Vagina (tissue), 2 donors: ENCODE measurements around the gene C1orf87. TPM values are rescaled to one million over a fixed set of nuclear protein-coding genes. Genes with fewer than 3 reads are reported as not detected.

Experiments
- DNase-seq, 2 donors: peaks; one replicate each; pipeline ENCODE4 v3.0.0-alpha.2; 2017; ENCODE audit errors: extremely low spot score in 2 of 2
- H3K27ac ChIP-seq: fragments of 200-600 bp; sonication (generic); one replicate; pipeline ENCODE4 v1.5.1; 2019
- H3K27me3 ChIP-seq: fragments of 200-600 bp; sonication (generic); one replicate; pipeline ENCODE4 v1.5.1; 2019
- H3K36me3 ChIP-seq, 2 donors: fragments of 200-600 bp; sonication (generic); one replicate each; pipeline ENCODE4 v1.5.1; 2017 to 2019
- H3K4me1 ChIP-seq: fragments of 200-600 bp; sonication (generic); one replicate; pipeline ENCODE4 v1.5.1; 2019
- H3K4me3 ChIP-seq, 2 donors: fragments of 200-600 bp; sonication (generic); 1 replicate in 1 of 2; 2 replicates in 1 of 2; pipeline ENCODE4 v1.5.1; 2016 to 2019
- H3K9me3 ChIP-seq: fragments of 200-600 bp; sonication (generic); one replicate; pipeline ENCODE4 v1.5.1; 2019
- CTCF ChIP-seq, 3 experiments: fragments of 450-650 bp in 2 of 3; fragments of 200-600 bp in 1 of 3; sonication (generic) in 1 of 3; IDR thresholded peaks; one replicate each; pipeline ENCODE4 v1.5.1; 2017 to 2019; ENCODE audit warnings: antibody characterized with exemption in 3 of 3, mild to moderate bottlenecking in 2 of 3, moderate library complexity in 2 of 3
- POLR2A ChIP-seq, 2 donors: fragments of 450-650 bp; IDR thresholded peaks; one replicate each; pipeline ENCODE4 v1.6.1; 2017; ENCODE audit warnings: antibody characterized with exemption in 2 of 2, mild to moderate bottlenecking in 2 of 2, moderate library complexity in 2 of 2
- POLR2AphosphoS5 ChIP-seq, 2 donors: sonication (generic); formaldehyde crosslinking; IDR thresholded peaks; one replicate each; pipeline ENCODE4 v1.9.0; 2017; ENCODE audit warnings: antibody characterized with exemption in 2 of 2, mild to moderate bottlenecking in 2 of 2, low read depth in 1 of 2; ENCODE audit not compliant: insufficient read depth in 1 of 2
- intact Hi-C: fragments of 100-400 bp; cut with DNase I; formaldehyde crosslinking; loops from one replicate; pipeline ENCODE4 v1.15.1; 2023
- total RNA-seq: library from RNA; depleted of rRNA; stranded (reverse); fragments of >200 nt; gene quantifications from one replicate; pipeline ENCODE4 v1.2.3, GENCODE V29; 2016

The C1orf87 gene
- total RNA-seq, 1 donor from 2014 or later, result not detected

GRCh38 chr1:60111716-60112115 is 38.1 kb upstream of the C1orf87 start:
- no peak for TF ChIP-seq POLR2AphosphoS5 (IDR thresholded peaks at IDR 0.05; ENCODE audit: insufficient read depth in 1 of 2, low read depth in 1 of 2)
- no peak for TF ChIP-seq POLR2A (IDR thresholded peaks at IDR 0.05)
- TF ChIP-seq CTCF (IDR thresholded peaks at IDR 0.05), result no peak
- H3K4me1 ChIP-seq, result no peaks in the 10 kb centered on the region
- no peaks in the 10 kb centered on the region for H3K27me3 ChIP-seq
- H3K4me3 ChIP-seq, result no peak overlapping the region
- intact Hi-C loops, result no loop called here
- H3K36me3 ChIP-seq, result no peaks in the 10 kb centered on the region
- no peaks in the 10 kb centered on the region for H3K9me3 ChIP-seq
- DNase-seq, result no peak
- H3K27ac ChIP-seq, result no peak overlapping the region

GRCh38 chr1:60111118-60111517 is 37.5 kb upstream of the C1orf87 start:
- no peak overlapping the region for H3K27ac ChIP-seq
- no peaks in the 10 kb centered on the region for H3K4me1 ChIP-seq
- no peak overlapping the region for H3K4me3 ChIP-seq
- TF ChIP-seq POLR2AphosphoS5 (IDR thresholded peaks at IDR 0.05; ENCODE audit: insufficient read depth in 1 of 2, low read depth in 1 of 2), result no peak
- TF ChIP-seq POLR2A (IDR thresholded peaks at IDR 0.05), result no peak
- TF ChIP-seq CTCF (IDR thresholded peaks at IDR 0.05), result no peak
- no peaks in the 10 kb centered on the region for H3K27me3 ChIP-seq
- no peaks in the 10 kb centered on the region for H3K9me3 ChIP-seq
- intact Hi-C loops, result no loop called here
- H3K36me3 ChIP-seq, result no peaks in the 10 kb centered on the region
- no peak for DNase-seq

- no peaks in the 10 kb centered on the region for H3K27me3 ChIP-seq
- H3K4me3 ChIP-seq, result no peak overlapping the region
- no peaks in the 10 kb centered on the region for H3K4me1 ChIP-seq
- H3K9me3 ChIP-seq, result no peaks in the 10 kb centered on the region
- TF ChIP-seq POLR2AphosphoS5 (IDR thresholded peaks at IDR 0.05; ENCODE audit: insufficient read depth in 1 of 2, low read depth in 1 of 2) (no peak), CTCF (IDR thresholded peaks at IDR 0.05) (no peak)
- no peak overlapping the region for H3K27ac ChIP-seq
- intact Hi-C loops, result no loop called here
- H3K36me3 ChIP-seq, result no peaks in the 10 kb centered on the region
- DNase-seq, result no peak
These were observed 34.6 kb upstream of the C1orf87 start for GRCh38 chr1:60108196-60108595.

- H3K27me3 ChIP-seq, result no peaks in the 10 kb centered on the region
- H3K4me1 ChIP-seq, result no peaks in the 10 kb centered on the region
- no peak overlapping the region for H3K4me3 ChIP-seq
- intact Hi-C loops, result no loop called here
- no peak overlapping the region for H3K27ac ChIP-seq
- no peak for TF ChIP-seq POLR2A (IDR thresholded peaks at IDR 0.05)
- no peak for TF ChIP-seq CTCF (IDR thresholded peaks at IDR 0.05)
- TF ChIP-seq POLR2AphosphoS5 (IDR thresholded peaks at IDR 0.05; ENCODE audit: insufficient read depth in 1 of 2, low read depth in 1 of 2), result no peak
- no peaks in the 10 kb centered on the region for H3K36me3 ChIP-seq
- DNase-seq, result no peak
- no peaks in the 10 kb centered on the region for H3K9me3 ChIP-seq
These were observed 29.6 kb upstream of the C1orf87 start for GRCh38 chr1:60103186-60103585.

GRCh38 chr1:60102267-60103061 is 28.9 kb upstream of the C1orf87 start:
- Histone ChIP-seq H3K27me3 (no peaks in the 10 kb centered on the region), H3K4me3 (no peak overlapping the region), H3K27ac (no peak overlapping the region), H3K9me3 (no peaks in the 10 kb centered on the region), H3K4me1 (no peaks in the 10 kb centered on the region), H3K36me3 (no peaks in the 10 kb centered on the region)
- TF ChIP-seq POLR2AphosphoS5 (IDR thresholded peaks at IDR 0.05; ENCODE audit: insufficient read depth in 1 of 2, low read depth in 1 of 2) (no peak), POLR2A (IDR thresholded peaks at IDR 0.05) (no peak), CTCF (IDR thresholded peaks at IDR 0.05) (no peak)
- DNase-seq, result no peak
- intact Hi-C loops, result no loop called here
